ENCODE data around the gene PLPP1. TPM values are rescaled to one million over a fixed set of nuclear protein-coding genes. Genes with fewer than 3 reads are reported as not detected.
A peak's percentile ranks its signal among the peaks of the same experiment; 100 is the strongest.

Gene PLPP1
- total and polyA plus RNA-seq, 2 of the 13 experiments (the other 11 are each of a cell fraction or from before 2014, with no cell fraction given): 7.3 to 12.1 TPM

GRCh38 chr5:55407059-55407684 is 127.6 kb downstream of the PLPP1 start:
- Histone ChIP-seq H3K4me2 (ENCODE audit: low read depth, low read length) (no peak overlapping the region), H2AFZ (ENCODE audit: low read length) (no peak overlapping the region), H4K20me1 (ENCODE audit: insufficient read depth, low read length) (no peaks in the 10 kb centered on the region), H3K36me3 (replicated peaks in 1 of 2; ENCODE audit: control insufficient read depth in 1 of 2, insufficient read depth in 2 of 2, low read length in 2 of 2) (peaks cover 15 to 49% of the 10 kb centered on the region in 2 experiments), H3K27ac (ENCODE audit: extremely low read length, insufficient read depth, low read length) (no peak overlapping the region), H3K27me3 (ENCODE audit: control insufficient read depth in 1 of 2, insufficient read depth in 2 of 2, low read length in 2 of 2) (no peaks in the 10 kb centered on the region), H3K9me3 (ENCODE audit: low read length) (no peaks in the 10 kb centered on the region), H3K9ac (ENCODE audit: insufficient read depth, low read depth, low read length) (no peak overlapping the region), H3K4me1 (ENCODE audit: insufficient read depth, low read length) (no peaks in the 10 kb centered on the region), H3K4me3 (replicated peaks in 1 of 3; ENCODE audit: insufficient read depth in 1 of 3, low read depth in 2 of 3, low read length in 3 of 3) (no peak overlapping the region), H3K79me2 (ENCODE audit: insufficient read depth, low read length) (no peaks in the 10 kb centered on the region)
- intact Hi-C loops (cut with micrococcal nuclease; ENCODE audit: unreplicated experiment): loop anchor here (1.0 to 10.0 kb wide), 2 partner anchors 232 to 285 kb away; partner anchors contain the start of gene CDC20B
- TF ChIP-seq STAG1 (CRISPR knock-in tag; IDR thresholded peaks at IDR 0.05): peak; percentile 75
- TF ChIP-seq SMC3 (IDR thresholded peaks at IDR 0.05; ENCODE audit: low read length): peak; percentile 45; the same call in 1 of the 2 replicates
- no peak for TF ChIP-seq ATF2 (CRISPR knock-in tag; IDR thresholded peaks at IDR 0.05)
- TF ChIP-seq HNRNPK (IDR thresholded peaks at IDR 0.05; ENCODE audit: low read depth, low read length, poor library complexity, severe bottlenecking): no peak
- no peak for TF ChIP-seq RORA (CRISPR knock-in tag; IDR thresholded peaks at IDR 0.05)
- TF ChIP-seq KDM4B (CRISPR knock-in tag; IDR thresholded peaks at IDR 0.05): no peak
- TF ChIP-seq SAP130 (CRISPR knock-in tag; IDR thresholded peaks at IDR 0.05; ENCODE audit: low read depth): no peak
- no peak for TF ChIP-seq ZNF441 (CRISPR knock-in tag; IDR thresholded peaks at IDR 0.05; ENCODE audit: borderline replicate concordance)
- TF ChIP-seq ARID2 (CRISPR knock-in tag; IDR thresholded peaks at IDR 0.05; ENCODE audit: borderline replicate concordance): no peak
- no peak for TF ChIP-seq DR1 (CRISPR knock-in tag; IDR thresholded peaks at IDR 0.05)
- TF ChIP-seq RAD21 (CRISPR knock-in tag; IDR thresholded peaks at IDR 0.05): peak; percentile 24; the same call in 1 of the 2 replicates
- TF ChIP-seq ZNF615 (CRISPR knock-in tag; IDR thresholded peaks at IDR 0.05; ENCODE audit: borderline replicate concordance): no peak
- no peak for TF ChIP-seq ZNF230 (CRISPR knock-in tag; IDR thresholded peaks at IDR 0.05)
- no peak for TF ChIP-seq MAFG (CRISPR knock-in tag; IDR thresholded peaks at IDR 0.05)
- TF ChIP-seq KDM6A (CRISPR knock-in tag; IDR thresholded peaks at IDR 0.05; ENCODE audit: low read depth): no peak
- TF ChIP-seq, protein P1, sequence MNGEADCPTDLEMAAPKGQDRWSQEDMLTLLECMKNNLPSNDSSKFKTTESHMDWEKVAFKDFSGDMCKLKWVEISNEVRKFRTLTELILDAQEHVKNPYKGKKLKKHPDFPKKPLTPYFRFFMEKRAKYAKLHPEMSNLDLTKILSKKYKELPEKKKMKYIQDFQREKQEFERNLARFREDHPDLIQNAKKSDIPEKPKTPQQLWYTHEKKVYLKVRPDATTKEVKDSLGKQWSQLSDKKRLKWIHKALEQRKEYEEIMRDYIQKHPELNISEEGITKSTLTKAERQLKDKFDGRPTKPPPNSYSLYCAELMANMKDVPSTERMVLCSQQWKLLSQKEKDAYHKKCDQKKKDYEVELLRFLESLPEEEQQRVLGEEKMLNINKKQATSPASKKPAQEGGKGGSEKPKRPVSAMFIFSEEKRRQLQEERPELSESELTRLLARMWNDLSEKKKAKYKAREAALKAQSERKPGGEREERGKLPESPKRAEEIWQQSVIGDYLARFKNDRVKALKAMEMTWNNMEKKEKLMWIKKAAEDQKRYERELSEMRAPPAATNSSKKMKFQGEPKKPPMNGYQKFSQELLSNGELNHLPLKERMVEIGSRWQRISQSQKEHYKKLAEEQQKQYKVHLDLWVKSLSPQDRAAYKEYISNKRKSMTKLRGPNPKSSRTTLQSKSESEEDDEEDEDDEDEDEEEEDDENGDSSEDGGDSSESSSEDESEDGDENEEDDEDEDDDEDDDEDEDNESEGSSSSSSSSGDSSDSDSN (CRISPR knock-in tag; IDR thresholded peaks at IDR 0.05): no peak
- TF ChIP-seq, protein P2, sequence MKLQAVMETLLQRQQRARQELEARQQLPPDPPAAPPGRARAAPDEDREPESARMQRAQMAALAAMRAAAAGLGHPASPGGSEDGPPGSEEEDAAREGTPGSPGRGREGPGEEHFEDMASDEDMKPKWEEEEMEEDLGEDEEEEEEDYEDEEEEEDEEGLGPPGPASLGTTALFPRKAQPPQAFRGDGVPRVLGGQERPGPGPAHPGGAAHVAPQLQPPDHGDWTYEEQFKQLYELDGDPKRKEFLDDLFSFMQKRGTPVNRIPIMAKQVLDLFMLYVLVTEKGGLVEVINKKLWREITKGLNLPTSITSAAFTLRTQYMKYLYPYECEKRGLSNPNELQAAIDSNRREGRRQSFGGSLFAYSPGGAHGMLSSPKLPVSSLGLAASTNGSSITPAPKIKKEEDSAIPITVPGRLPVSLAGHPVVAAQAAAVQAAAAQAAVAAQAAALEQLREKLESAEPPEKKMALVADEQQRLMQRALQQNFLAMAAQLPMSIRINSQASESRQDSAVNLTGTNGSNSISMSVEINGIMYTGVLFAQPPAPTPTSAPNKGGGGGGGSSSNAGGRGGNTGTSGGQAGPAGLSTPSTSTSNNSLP (IDR thresholded peaks at IDR 0.05; ENCODE audit: low read depth, low read length): peak; percentile 50; the same call in 1 of the 2 replicates
- peak; percentile 60 for TF ChIP-seq CTCF (CRISPR knock-in tag; IDR thresholded peaks at IDR 0.05)
- FAIRE-seq: peak; percentile 51
- POLR2A ChIA-PET: no interaction called here
- WGBS (ENCODE audit: low lambda C conversion rate): 95% methylated on average over 1 of the region's 1 CpG
- peak; percentile 80 for ATAC-seq
- in situ Hi-C loops (cut with HindIII; ENCODE audit: extremely low pct_ligation_motif_present, low pct_unique_long_range_greater_than_20kb): loop anchor here (5.0 kb wide), 1 partner anchor 285 kb away; no protein-coding TSS in a partner anchor
- peak; percentile 27 for DNase-seq (ENCODE audit: low spot score)
- BruUV-seq (replicated peaks): no TSS peak
- CTCF ChIA-PET (ENCODE audit: low intra/inter-chr PET ratio, low total read pairs): interaction anchor here (0.9 to 1.2 kb wide), 3 partner anchors 284 to 287 kb away, joined by 3 to 4 read pairs (median 3); no protein-coding TSS in a partner anchor

Measured in HepG2 (cell line).